Stimulated activated CD8-positive, alpha-beta memory T cell treated with anti-CD3 and anti-CD28 coated beads, Interleukin-15, amount 100 ng/mL, for 4 hours (primary cell): ENCODE measurements around the gene ZNF415.
"Not testable (repeated sequence)": the region's sequence is repeated elsewhere in the genome, so short reads cannot be mapped to it uniquely, and the experiment has no call there.

Experiments used
- DNase-seq, 2 donors: peaks; one replicate each; pipeline ENCODE4 v3.0.0-alpha.2; 2020; ENCODE audit warnings: low read depth in 2 of 2

The ZNF415 gene

DNA sequence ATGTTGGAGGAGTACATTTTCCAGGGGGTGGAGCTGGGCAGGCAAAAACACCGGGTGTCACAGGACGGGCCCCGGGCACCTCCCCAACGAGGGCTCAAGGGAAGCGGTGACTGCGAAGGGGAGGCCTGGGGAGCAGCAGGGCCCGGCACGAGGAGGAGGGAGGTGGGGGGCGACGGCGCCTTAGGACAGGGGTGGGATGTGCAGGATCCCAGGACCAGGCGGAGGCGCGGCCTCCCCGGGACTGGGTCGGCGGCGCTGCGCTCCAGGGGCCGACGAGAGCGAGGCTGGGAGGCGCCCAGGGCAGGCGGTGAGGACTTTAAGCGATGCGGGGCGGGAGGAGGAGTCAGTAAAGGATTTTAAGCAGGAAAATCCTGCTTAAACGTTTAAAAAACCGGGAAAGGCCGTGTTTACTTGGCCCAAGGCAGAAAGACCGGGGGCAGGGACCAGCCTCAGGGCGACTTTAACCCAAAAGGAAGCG lies 29.9 kb downstream of the ZNF415 start:
- DNase-seq = no peak

DNA sequence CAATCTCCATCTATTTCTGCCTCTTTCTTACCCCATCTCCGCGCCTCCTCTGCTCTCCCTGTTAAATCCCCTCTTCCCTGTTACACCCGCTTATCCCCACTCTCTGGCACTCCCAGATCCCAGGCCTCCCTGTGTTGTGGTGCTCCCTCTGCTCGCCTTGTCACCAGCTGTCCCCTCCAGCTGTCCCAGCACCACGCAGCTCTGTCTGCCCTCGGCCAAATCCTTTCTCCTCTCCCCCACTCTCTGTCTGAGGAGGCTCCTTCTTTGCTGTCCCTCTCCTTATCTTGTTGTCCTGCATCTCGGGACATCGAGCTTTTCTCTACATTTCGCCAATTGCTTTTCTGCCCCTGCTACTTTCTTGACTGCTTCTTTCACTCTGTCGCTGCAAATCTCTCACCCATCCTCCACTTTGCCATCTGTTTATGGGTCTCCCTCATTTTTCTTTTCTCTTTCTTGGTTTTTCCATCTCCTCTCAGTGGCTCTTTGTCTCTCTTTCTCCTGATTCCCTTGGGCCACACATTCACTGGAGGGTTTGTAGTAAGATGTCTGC lies 30.4 kb downstream of the ZNF415 start:
- DNase-seq = no peak

DNA sequence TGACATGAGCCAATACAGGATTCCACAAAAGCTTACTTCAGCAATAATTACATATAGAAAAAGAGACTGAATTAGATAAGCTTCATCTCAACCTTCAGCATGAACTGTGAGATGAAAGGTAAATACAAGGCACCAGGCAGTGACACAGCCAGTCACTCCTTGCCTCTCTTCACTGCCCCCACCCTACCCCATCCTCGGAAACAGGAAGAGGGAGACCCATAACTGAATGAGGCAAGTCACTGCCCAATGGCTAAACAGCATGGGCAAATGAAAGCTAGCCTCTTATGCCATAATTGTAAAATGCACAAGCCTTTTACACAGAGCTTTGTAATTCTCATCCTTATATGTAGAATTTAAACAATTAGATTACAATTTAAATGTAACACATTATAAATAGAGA lies 31.2 kb downstream of the ZNF415 start:
- DNase-seq = no peak

DNA sequence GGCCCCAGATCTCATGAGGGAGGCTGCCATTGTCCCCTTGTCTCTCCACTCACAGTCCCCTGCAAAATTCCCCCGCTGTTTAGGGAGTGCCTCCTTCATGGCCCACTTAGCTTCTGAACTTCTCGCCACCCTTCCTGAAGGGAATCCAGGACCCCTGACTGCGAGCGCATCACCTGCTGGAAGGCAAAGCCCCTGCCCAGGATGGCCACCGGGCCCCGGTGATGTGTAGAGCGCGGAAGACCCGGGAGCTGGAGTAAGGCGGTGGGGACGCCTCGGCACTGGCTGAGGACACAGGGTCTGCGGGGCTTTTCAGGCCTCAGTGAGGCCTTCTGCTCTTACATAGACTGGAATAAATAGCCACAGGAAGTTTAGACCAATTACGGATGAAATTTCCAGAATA lies 34.1 kb downstream of the ZNF415 start:
- DNase-seq = not testable (repeated sequence)

DNA sequence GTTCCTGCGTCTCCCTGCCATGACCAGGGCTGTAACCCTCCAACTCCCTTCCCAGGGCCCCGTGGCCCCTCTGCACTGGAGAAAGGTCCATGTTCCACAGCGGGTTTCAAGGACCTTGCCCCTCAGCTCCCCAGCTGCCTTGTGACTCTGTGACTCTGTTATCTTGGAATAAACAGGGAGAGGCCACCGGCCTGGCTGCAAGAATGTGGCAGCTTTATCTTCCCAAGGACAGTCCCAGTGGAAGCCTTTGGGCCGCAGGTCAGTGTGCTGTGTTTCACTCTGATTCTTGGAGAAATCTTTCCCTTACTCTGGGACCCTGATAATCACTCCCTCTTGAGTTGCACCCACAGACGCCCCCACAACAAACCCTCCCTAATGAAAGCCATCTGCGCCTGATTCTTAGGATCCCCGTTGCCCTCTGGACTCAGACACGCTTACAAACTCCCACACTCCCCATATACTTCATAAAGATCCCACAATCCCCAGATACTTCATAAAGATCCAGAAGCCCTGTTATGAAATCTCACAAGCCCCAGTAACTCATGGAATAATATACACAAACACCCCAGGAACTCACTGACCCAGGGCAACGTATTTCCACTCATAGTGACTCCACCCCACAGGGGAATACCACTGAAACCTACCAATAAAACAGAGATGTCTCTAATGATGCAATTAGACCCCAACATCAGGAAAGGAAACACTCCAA lies 35.6 kb downstream of the ZNF415 start:
- DNase-seq = not testable (repeated sequence)

DNA sequence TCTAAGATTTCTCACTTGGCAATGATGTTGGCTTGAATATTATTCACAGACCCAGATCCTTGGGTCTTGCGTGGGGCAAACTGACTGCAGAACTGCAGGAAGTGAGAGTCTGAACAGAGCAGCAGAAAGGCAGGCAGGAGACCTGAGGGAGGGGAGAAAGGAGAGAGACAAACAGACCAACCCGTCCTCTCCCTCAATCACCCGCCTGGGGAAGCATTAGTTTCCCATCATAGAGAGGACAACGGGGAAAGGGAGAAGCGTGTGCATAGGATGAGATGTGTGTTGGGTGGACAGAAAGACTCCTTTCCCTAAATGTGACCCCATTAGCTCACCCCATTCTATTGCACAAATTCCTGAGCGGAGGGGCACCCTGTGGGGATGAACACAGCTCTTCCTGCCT lies 36.1 kb downstream of the ZNF415 start:
- not testable (repeated sequence) for DNase-seq

DNA sequence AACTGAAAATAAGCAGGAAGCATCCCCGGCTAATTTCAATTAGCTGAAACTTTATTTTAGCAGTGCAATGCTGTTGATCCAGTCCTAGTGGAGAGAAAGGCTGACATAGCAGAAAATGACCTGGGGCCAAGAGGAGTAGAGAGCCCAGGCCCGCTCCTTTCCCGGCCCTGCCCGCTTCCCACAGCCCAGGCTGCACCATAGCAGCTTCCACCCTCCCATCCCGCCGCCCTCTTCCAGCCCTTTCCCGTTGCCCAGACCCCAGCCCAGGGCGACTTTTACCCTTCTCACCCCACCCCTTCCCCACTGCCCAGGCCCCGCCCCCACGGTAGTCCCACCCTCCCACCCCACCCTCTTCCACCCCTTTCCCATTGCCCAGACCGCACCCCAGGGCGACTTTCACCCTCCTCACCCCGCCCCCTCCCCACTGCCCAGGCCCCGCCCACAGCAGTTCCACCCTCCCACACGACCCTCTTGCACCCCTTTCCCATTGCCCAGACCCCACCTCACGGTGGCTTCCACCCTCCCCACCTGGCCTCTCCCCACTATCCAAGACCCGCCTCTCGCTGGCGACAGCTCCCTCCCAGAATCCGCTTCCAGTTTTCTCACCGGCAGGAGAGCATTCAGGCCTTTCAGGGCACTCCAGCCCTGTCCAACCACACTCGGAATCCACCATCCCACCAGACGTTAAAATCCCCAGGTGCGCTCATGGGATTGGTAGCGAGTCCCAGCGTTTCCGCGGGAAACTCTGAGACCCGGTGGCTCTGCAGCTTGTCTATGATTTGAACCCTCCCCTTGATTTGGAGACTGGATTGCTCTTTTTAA lies 37.7 kb downstream of the ZNF415 start:
- DNase-seq = no peak

DNA sequence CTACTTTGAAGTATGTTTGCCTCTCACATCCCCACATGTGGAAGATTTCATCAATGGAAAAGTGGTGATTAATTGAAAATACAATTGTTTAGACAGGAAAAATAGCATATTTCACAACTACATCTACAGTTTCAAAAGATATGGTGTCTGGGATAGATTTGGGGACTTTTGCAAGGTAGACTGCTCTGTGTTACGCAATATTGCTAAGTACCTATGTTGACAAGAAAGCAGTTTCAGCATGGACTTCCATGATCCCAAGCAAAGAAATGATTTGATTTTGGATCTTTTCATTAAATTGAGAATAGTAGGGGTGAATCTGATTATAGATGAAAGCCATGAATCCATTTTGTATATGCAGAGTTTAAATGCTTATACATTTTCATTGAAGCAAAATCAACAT lies 40.0 kb downstream of the ZNF415 start:
- DNase-seq = no peak

DNA sequence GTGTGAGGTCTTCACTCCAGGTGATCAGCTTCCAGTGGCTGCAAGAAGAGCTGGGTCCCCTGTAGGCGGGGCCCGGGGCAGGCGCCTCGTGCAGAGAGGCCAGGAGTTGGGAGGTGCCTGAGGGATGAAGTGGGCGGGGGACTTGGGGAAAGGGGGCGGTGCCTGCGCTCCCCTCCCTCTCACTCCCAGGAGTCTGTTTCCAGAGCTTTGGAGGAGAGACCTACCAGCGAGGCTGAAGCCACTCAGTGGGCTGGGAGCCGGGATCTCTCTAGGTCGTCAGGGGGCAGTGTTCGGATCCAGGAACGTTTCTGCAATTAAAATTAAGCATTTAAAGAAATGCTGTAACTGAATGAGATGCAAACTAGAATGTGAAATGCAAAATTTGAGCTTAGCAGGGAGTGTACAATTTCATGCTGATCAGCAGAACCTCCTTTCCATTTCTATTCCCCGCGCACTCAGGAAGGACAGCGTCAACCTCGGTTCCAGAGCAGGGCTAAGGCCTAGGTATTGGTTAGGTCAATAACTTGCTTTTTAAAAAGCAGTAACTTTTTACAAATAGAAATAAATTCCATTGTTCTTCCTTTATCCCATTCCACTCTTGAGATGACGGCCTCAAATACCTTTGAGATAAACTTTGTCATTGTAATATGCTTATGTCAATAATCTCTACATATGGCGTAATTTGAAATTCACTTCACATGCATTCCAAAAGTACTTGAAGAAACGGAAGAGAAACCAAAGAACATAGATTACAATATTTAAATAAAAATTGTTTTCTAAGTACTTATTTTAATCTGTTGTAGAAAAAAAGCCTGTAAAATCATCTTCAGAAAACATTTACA lies 41.1 kb downstream of the ZNF415 start:
- DNase-seq = no peak

DNA sequence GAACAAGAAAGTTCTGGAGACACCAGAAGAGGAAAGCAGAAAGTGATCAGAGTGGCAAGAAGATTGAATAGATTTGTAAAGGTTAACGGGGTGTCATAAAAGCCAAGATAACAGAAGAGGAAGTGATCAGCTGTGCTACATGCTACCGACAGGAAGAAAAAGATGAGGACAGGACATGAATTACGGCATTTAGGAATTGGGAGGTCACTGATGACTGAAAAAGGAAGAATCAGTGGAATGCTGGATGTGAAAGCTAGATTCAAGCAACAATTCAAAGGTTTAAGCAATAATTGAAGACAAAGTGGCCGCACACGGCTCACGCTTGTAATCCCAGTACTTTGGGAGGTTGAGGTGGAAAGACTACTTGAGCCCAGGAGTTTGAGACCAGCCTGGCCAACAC lies 44.6 kb downstream of the ZNF415 start:
- DNase-seq = no peak

DNA sequence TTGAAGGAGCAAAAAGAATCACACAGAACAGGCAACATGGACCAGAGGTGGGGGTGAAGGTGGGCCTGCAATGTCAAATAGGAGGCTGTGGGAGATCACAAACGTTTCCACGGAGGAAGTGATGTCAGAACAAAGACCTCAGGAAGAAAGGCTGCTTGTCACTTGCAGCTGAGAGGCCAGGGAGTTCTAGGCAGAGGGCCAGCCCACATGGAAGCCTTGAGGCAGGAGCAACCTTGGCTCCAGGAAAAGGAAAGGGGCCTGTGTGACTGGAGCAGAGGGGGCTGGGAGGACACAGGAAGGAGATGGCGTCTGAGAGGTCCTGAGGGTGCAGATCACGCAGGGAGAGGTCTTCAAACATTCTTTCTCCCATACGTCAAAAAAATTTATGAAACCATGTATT lies 45.8 kb downstream of the ZNF415 start:
- no peak for DNase-seq

DNA sequence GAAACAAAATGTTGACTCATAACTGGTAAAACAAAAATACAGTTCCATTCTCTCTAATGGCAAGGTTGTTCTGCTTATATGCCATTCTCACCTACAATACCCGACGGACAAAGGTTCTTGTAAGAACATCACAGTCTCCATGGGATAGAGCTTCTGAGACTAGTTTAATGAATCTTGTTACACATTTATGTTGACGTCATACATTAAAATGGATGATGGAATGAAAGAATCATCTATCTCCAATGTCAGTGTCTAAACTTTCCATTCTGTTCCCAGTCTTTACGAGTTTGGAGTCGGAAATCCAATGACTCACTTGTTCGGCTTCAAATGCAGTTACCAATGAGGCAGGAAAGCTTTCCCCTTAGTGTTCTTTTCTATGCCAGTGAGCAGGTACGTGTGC lies 47.2 kb downstream of the ZNF415 start:
- no peak for DNase-seq

DNA sequence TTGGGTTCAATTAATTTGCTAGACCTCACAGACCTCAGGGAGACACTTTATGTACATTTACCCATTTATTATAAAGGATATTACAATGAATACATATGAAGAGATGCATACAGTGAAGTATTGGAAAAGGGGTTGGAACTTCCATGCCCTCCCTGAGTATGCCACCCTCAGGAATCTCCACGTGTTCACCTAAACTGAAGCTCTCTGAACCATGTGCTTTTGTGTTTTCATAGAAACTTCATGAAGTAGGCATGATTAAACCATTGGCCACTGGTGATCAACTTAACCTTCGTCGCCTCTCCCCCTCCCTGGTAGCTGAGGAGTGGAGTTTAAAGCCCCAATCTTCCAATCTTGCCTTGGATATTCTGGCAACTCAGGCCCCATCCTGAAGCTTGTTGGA lies 49.8 kb downstream of the ZNF415 start:
- DNase-seq = no peak

DNA sequence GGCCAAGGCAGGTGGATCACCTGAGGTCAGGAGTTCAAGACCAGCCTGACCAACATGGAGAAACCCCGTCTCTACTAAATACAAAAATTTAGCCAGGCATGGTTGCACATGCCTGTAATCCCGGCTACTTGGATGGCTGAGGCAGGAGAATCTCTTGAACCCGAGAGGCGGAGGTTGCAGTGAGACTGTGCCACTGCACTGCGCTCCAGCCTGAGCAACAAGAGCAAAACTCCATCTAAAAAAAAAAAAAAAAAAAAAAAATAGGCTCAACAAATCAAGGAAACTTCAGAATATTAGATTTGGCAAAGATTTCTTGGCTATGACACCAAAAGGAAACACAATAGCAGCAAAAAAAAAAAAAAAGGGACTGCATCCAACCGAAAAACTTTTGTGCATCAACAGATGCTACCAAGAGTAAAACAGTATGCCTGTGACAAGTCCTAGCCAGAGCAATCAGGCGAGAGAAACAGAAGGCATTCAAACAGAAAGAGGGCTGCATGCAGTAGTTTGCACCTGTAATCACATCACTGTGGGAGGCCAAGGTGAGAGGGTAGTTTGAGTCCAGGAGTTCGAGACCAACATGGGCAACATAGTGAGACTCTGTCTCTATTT lies 53.3 kb downstream of the ZNF415 start:
- no peak for DNase-seq

DNA sequence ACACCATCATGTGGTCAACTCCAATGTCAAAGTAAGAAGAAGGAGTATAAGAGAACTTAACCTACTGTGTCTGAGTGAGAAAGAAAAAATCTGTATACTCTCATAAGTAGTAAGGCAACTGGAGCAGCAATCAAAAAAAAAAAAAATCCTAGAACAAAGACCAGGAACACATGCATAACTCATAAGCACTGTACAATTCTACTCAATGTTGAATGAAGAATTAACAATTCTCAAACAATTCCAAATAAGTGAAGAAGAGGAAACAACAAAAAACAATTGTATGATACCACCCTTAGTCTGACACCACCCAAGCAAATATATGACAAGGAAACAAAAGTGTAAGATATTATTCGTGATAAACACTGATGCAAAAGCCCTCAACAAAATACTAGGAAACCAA lies 54.0 kb downstream of the ZNF415 start:
- no peak for DNase-seq

DNA sequence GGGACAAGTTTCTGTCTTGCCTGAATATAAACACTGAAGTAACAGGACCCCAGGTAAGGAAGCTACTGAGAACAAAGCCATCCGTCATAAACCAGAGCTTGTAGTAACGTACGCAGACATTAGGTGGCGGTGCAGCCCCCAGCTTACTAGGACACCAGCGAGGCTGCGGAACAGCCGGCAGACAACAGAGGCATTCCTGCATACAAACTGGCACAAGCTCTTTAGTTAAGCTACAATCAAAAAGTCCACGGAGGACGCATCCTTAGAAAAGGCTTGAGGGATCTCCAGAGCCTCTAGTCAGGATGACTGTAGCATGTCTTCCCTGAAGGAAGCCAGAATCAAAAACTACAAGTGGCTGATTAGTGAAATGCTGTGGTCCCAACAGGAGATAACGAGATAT lies 55.7 kb downstream of the ZNF415 start:
- DNase-seq = no peak

DNA sequence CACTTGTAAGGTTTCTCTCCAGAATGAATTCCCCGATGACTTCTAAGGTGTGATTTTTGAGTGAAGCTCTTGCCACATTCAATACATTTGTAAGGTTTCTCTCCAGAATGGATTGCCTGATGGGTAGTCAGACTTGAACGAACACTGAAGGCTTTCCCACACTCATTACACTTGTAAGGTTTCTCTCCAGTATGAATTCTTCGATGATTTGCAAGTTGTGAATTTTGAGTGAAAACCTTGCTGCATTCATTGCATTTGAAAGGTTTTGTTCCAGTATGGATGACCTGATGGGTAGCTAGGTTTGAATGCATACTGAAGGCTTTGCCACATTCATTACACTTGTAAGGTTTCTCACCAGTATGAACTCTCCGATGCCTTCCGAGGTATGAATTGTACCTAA lies 63.9 kb downstream of the ZNF415 start:
- no peak for DNase-seq

DNA sequence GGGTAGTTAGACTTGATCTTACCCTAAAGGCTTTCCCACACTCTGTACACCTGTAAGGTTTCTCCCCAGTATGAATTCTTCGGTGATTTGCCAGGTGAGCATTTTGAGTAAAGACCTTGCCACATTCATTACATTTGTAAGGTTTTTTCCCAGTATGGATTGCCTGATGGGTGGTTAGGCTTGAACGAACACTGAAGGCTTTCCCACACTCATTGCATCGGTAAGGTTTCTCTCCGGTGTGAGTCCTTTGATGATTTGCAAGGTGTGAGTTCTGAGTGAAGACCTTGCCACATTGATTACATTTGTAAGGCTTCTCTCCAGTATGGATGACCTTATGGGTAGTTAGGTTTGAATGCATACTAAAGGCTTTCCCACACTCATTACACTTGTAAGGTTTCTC lies 64.5 kb downstream of the ZNF415 start:
- DNase-seq = no peak

DNA sequence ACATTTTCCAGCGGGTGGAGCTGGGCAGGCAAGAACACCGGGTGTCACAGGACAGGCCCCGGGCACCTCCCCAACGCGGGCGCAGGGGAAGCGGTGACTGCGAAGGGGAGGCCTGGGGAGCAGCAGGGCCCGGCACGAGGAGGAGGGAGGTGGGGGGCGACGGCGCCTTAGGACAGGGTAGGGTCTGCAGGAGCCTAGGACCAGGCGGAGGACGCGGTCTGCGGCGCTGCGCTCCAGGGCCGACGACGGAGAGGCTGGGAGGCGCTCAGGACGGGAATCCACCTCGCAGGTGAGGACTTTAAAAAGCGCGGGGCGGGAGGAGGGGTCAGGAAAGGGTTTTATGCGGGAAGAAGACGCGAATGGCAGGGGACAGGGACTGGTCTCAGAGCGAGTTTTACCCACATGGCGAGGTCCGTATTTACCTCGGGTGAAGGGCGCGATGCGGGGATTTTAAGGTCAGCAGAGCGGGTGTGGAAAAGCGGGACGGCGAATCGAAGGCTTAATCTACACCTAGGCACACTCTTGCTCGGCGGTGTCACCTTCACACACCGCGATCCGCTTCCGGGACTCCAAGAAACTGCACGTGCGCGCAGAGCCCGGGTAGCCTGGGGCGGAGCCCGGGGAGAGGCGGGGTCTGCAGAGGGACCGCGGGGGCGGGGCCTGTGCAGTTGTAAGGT lies 74.7 kb downstream of the ZNF415 start:
- DNase-seq = no peak
